D721Med (cell line): ENCODE measurements around the gene PFKFB3.

Experiments used
- DNase-seq: peaks from one replicate; pipeline ENCODE4 v3.0.0; 2011; ENCODE audit warnings: low spot score; ENCODE audit not compliant: insufficient read length
- FAIRE-seq: peaks from 2 replicates; lab custom pipeline; 2011; peaks lifted over from hg19 to GRCh38; lab: Jason Lieb, UNC
- CTCF ChIP-seq: IDR thresholded peaks from 2 replicates; pipeline ENCODE4 v1.5.1; 2012; ENCODE audit warnings: mild to moderate bottlenecking, control low read depth; ENCODE audit not compliant: insufficient read depth; ENCODE audit errors: missing control alignments

PFKFB3 gene

GRCh38 chr10:6267941-6268340 lies 65.2 kb downstream of the PFKFB3 start:
- DNase-seq (no peak), FAIRE-seq (no peak)
- TF ChIP-seq CTCF = no peak

GRCh38 chr10:6269432-6269831 lies 66.7 kb downstream of the PFKFB3 start:
- DNase-seq (no peak), FAIRE-seq (no peak)
- no peak for TF ChIP-seq CTCF

GRCh38 chr10:6269953-6270867 lies 67.5 kb downstream of the PFKFB3 start:
- FAIRE-seq (no peak), DNase-seq (no peak)
- no peak for TF ChIP-seq CTCF

GRCh38 chr10:6270951-6271350 lies 68.2 kb downstream of the PFKFB3 start:
- FAIRE-seq = no peak

GRCh38 chr10:6271663-6272062 lies 68.9 kb downstream of the PFKFB3 start:
- DNase-seq (no peak), FAIRE-seq (no peak)
- no peak for TF ChIP-seq CTCF

More at GRCh38 chr10:6270951-6271350, 68.2 kb downstream of the PFKFB3 start:
- no peak for DNase-seq
- no peak for TF ChIP-seq CTCF

- no peak for TF ChIP-seq CTCF
- DNase-seq = no peak
- FAIRE-seq = no peak
Measured at GRCh38 chr10:6272126-6272525, 69.4 kb downstream of the PFKFB3 start.

GRCh38 chr10:6273351-6273750 lies 70.6 kb downstream of the PFKFB3 start:
- DNase-seq (no peak), FAIRE-seq (no peak)
- no peak for TF ChIP-seq CTCF
